Measurements from ENCODE around the gene CCDC33.

GRCh38 chr15:74194572-74195559 is 41.3 kb upstream of the CCDC33 start:
- no peak for TF ChIP-seq CTCF (IDR thresholded peaks at IDR 0.05; ENCODE audit: poor library complexity)
- no peak for TF ChIP-seq EZH2 (IDR thresholded peaks at IDR 0.05; ENCODE audit: borderline replicate concordance)
- no peak for TF ChIP-seq EZH2phosphoT487 (IDR thresholded peaks at IDR 0.05; ENCODE audit: low read depth, severe bottlenecking, unreplicated experiment)
